Liver (tissue), 9 donors: ENCODE data around the gene FAM120B. TPM values are rescaled to one million over a fixed set of nuclear protein-coding genes. Genes with fewer than 3 reads are reported as not detected.

Source experiments
- DNase-seq: peaks from one replicate; pipeline ENCODE4 v3.0.0-alpha.2; 2017; ENCODE audit warnings: low spot score
- H3K27ac ChIP-seq, 2 donors: one replicate each; pipeline ENCODE4 v1.7.0; 2013; ENCODE audit warnings: inconsistent platforms in 2 of 2, low read length in 2 of 2, control low read depth in 1 of 2, low read depth in 1 of 2, mild to moderate bottlenecking in 1 of 2
- H3K27me3 ChIP-seq, 4 donors: one replicate each; pipeline versions ENCODE4 v1.6.1 to v1.7.0; 2013; ENCODE audit warnings: low read length in 3 of 4, inconsistent platforms in 1 of 4, mild to moderate bottlenecking in 1 of 4, moderate library complexity in 1 of 4; ENCODE audit not compliant: control insufficient read depth in 4 of 4, insufficient read depth in 4 of 4
- H3K36me3 ChIP-seq, 4 donors: one replicate each; pipeline versions ENCODE4 v1.6.1 to v1.7.0; 2013; ENCODE audit warnings: low read length in 3 of 4, mild to moderate bottlenecking in 3 of 4, low read depth in 1 of 4, moderate library complexity in 1 of 4; ENCODE audit not compliant: control insufficient read depth in 4 of 4, insufficient read depth in 3 of 4
- H3K4me1 ChIP-seq, 4 donors: one replicate each; pipeline versions ENCODE4 v1.6.1 to v1.7.0; 2013; ENCODE audit warnings: low read length in 3 of 4, mild to moderate bottlenecking in 3 of 4, moderate library complexity in 1 of 4; ENCODE audit not compliant: control insufficient read depth in 4 of 4, insufficient read depth in 4 of 4
- H3K4me3 ChIP-seq, 3 donors: one replicate each; pipeline versions ENCODE4 v1.6.1 to v1.7.0; 2013; ENCODE audit warnings: low read length in 3 of 3, control low read depth in 1 of 3, low read depth in 1 of 3, mild to moderate bottlenecking in 1 of 3
- H3K9ac ChIP-seq, 2 donors: one replicate each; pipeline ENCODE4 v1.7.0; 2013; ENCODE audit warnings: low read length in 2 of 2, mild to moderate bottlenecking in 2 of 2, moderate library complexity in 2 of 2, control low read depth in 1 of 2, low read depth in 1 of 2
- H3K9me3 ChIP-seq, 4 donors: one replicate each; pipeline versions ENCODE4 v1.6.1 to v1.7.0; 2013; ENCODE audit warnings: low read length in 3 of 4; ENCODE audit not compliant: control insufficient read depth in 4 of 4
- FOXA1 ChIP-seq: IDR thresholded peaks from 2 replicates; pipeline ENCODE4 v1.6.1; 2016; ENCODE audit warnings: antibody characterized with exemption
- FOXA2 ChIP-seq: IDR thresholded peaks from 2 replicates; pipeline ENCODE4 v1.6.1; 2016; ENCODE audit warnings: antibody characterized with exemption
- GABPA ChIP-seq, 2 donors: IDR thresholded peaks in 1 of 2; conservative IDR thresholded peaks in 1 of 2; 2 replicates each; pipeline ENCODE4 v1.6.1; 2016; ENCODE audit warnings: antibody characterized with exemption in 2 of 2, mild to moderate bottlenecking in 1 of 2, moderate library complexity in 1 of 2
- HNF4A ChIP-seq, 2 donors: conservative IDR thresholded peaks; 2 replicates each; pipeline ENCODE4 v1.6.1; 2016; ENCODE audit warnings: antibody characterized with exemption in 2 of 2, mild to moderate bottlenecking in 2 of 2
- JUND ChIP-seq, 2 donors: IDR thresholded peaks; 2 replicates each; pipeline ENCODE4 v1.6.1; 2016; ENCODE audit warnings: antibody characterized with exemption in 2 of 2
- NR2F2 ChIP-seq: IDR thresholded peaks from 2 replicates; pipeline ENCODE4 v1.6.1; 2016; ENCODE audit warnings: antibody characterized with exemption
- RAD21 ChIP-seq, 2 donors: IDR thresholded peaks; 2 replicates each; pipeline ENCODE4 v1.6.1; 2016; ENCODE audit warnings: antibody characterized with exemption in 2 of 2, mild to moderate bottlenecking in 2 of 2
- SP1 ChIP-seq: IDR thresholded peaks from 2 replicates; pipeline ENCODE4 v1.6.1; 2018; ENCODE audit warnings: antibody characterized with exemption, mild to moderate bottlenecking
- TAF1 ChIP-seq: conservative IDR thresholded peaks from 2 replicates; pipeline ENCODE4 v1.6.1; 2016; ENCODE audit warnings: antibody characterized with exemption, mild to moderate bottlenecking
- YY1 ChIP-seq: IDR thresholded peaks from 2 replicates; pipeline ENCODE4 v1.6.1; 2016; ENCODE audit warnings: antibody characterized with exemption, mild to moderate bottlenecking
- WGBS: extraction: QIAGEN DNeasy Blood & Tissue Kit; methylation state at CpG from one replicate; pipeline ENCODE4 v1.1.7; 2013; 5-methylcytosine and 5-hydroxymethylcytosine counted together
- polyA plus RNA-seq, 2 donors: library from polyadenylated mRNA; stranded (reverse) in 1 of 2; unstranded in 1 of 2; fragments of 200-250 nt in 1 of 2; fragments of >200 nt in 1 of 2; fragmentation: Nextera tagmentation in 1 of 2; extraction: Ambion mirVana in 1 of 2; gene quantifications; one replicate each; pipeline versions ENCODE4 v1.2.1 to v1.2.3, GENCODE V29; 2013 to 2015
- total RNA-seq, 2 donors: library from RNA; depleted of rRNA; stranded (reverse); fragments of >200 nt; gene quantifications; one replicate each; pipeline ENCODE4 v1.2.3, GENCODE V29; 2014
- TF ChIP-seq, protein P1 (sequence below): IDR thresholded peaks from 2 replicates; pipeline ENCODE4 v1.6.1; 2016; ENCODE audit warnings: antibody characterized with exemption
- TF ChIP-seq, protein P2 (sequence below): IDR thresholded peaks from 2 replicates; pipeline ENCODE4 v1.6.1; 2016; ENCODE audit warnings: antibody characterized with exemption
- TF ChIP-seq, protein P3 (sequence below): IDR thresholded peaks from 2 replicates; pipeline ENCODE4 v1.6.1; 2016; ENCODE audit warnings: antibody characterized with exemption, mild to moderate bottlenecking
- TF ChIP-seq, protein P4 (sequence below): IDR thresholded peaks from 2 replicates; pipeline ENCODE4 v1.6.1; 2016; ENCODE audit warnings: antibody characterized with exemption
- donor health status: healthy.
- donor health status: healthy.
- donor health status: healthy.
- donor health status: healthy.
- donor health status: healthy.

The FAM120B gene
- total and polyA plus RNA-seq, 4 donors = 6.0 to 11.1 (median 9.1) TPM

DNA sequence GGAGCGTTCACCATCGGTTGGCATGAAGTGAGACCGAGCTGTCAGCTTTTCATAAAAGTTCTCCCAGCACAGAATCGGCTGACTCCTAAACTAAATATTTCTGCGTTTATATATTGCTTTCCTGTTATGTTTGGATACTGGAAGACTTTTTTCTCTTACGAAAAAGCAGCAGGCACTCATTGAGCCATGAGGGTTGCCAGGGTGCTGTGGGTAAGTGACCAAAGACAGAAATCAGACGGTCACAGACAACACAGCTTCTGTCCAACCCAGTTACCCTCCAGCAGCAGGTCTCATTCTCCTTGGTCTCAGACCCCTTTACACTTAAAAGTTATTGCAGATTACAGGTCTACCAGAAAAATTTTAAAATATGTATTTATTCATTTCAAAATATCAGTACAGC, 113.7 kb downstream of the FAM120B start:
- H3K4me3 ChIP-seq = no peak overlapping the region
- no peak for DNase-seq
- H3K36me3 ChIP-seq = no peaks in the 10 kb centered on the region
- no peaks in the 10 kb centered on the region for H3K4me1 ChIP-seq
- H3K9ac ChIP-seq = no peak overlapping the region
- no peaks in the 10 kb centered on the region for H3K27me3 ChIP-seq
- H3K27ac ChIP-seq = no peak overlapping the region
- WGBS = 66% methylated on average over 7 of the region's 7 CpGs
- TF ChIP-seq, protein P1, sequence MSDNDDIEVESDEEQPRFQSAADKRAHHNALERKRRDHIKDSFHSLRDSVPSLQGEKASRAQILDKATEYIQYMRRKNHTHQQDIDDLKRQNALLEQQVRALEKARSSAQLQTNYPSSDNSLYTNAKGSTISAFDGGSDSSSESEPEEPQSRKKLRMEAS = no peak
- TF ChIP-seq GABPA (IDR thresholded peaks at IDR 0.05 in 1 of 2, conservative IDR thresholded peaks at IDR 0.05 in 1 of 2) (no peak), HNF4A (conservative IDR thresholded peaks at IDR 0.05) (no peak), FOXA1 (no peak), YY1 (no peak)
- TF ChIP-seq, protein P2, sequence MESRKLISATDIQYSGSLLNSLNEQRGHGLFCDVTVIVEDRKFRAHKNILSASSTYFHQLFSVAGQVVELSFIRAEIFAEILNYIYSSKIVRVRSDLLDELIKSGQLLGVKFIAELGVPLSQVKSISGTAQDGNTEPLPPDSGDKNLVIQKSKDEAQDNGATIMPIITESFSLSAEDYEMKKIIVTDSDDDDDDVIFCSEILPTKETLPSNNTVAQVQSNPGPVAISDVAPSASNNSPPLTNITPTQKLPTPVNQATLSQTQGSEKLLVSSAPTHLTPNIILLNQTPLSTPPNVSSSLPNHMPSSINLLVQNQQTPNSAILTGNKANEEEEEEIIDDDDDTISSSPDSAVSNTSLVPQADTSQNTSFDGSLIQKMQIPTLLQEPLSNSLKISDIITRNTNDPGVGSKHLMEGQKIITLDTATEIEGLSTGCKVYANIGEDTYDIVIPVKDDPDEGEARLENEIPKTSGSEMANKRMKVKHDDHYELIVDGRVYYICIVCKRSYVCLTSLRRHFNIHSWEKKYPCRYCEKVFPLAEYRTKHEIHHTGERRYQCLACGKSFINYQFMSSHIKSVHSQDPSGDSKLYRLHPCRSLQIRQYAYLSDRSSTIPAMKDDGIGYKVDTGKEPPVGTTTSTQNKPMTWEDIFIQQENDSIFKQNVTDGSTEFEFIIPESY = no peak
- no peaks in the 10 kb centered on the region for H3K9me3 ChIP-seq

DNA sequence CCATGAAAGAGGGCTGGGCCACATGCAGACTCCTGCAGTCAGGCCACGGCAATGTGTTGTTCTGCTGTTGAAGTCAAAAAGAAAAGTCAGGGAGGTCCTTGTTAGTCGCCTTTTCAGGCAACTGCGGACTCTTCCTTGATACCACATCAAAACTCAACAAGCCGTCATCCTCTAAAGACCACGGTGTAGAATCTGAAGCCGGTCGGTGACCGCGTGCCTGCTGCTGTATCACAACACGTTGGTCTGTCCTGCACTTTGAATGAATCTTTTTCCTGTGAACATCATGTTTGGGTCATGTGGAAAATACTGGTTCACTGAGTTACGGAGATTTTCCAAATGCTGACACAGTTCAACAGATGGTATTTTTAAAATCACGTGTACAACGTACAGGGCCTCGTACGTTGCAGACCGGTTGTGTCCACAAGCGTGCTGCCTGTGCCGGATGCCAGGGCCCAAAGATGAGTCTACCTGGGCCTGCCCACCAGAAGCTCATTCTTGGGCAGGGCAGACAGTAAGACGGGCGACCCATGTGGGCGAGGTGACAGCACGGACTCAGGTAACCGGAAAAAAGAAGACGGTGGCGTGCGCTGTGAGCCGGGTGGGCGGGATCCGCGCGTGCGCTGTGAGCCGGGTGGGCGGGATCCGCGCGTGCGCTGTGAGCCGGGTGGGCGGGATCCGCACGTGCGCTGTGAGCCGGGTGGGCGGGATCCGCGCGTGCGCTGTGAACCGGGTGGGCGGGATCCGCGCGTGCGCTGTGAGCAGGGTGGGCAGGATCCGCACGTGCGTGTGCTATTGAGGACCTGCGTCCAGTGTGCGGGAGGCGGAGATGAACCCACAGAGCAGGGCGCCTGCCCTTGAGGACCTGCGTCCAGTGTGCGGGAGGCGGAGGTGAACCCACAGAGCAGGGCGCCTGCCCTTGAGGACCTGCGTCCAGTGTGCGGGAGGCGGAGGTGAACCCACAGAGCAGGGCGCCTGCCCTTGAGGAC, 114.5 kb downstream of the FAM120B start:
- H3K36me3 ChIP-seq = no peaks in the 10 kb centered on the region
- H3K9ac ChIP-seq = no peak overlapping the region
- no peak for DNase-seq
- H3K4me1 ChIP-seq = no peaks in the 10 kb centered on the region
- TF ChIP-seq, protein P2 = no peak
- no peak for TF ChIP-seq TAF1
- TF ChIP-seq, protein P3, sequence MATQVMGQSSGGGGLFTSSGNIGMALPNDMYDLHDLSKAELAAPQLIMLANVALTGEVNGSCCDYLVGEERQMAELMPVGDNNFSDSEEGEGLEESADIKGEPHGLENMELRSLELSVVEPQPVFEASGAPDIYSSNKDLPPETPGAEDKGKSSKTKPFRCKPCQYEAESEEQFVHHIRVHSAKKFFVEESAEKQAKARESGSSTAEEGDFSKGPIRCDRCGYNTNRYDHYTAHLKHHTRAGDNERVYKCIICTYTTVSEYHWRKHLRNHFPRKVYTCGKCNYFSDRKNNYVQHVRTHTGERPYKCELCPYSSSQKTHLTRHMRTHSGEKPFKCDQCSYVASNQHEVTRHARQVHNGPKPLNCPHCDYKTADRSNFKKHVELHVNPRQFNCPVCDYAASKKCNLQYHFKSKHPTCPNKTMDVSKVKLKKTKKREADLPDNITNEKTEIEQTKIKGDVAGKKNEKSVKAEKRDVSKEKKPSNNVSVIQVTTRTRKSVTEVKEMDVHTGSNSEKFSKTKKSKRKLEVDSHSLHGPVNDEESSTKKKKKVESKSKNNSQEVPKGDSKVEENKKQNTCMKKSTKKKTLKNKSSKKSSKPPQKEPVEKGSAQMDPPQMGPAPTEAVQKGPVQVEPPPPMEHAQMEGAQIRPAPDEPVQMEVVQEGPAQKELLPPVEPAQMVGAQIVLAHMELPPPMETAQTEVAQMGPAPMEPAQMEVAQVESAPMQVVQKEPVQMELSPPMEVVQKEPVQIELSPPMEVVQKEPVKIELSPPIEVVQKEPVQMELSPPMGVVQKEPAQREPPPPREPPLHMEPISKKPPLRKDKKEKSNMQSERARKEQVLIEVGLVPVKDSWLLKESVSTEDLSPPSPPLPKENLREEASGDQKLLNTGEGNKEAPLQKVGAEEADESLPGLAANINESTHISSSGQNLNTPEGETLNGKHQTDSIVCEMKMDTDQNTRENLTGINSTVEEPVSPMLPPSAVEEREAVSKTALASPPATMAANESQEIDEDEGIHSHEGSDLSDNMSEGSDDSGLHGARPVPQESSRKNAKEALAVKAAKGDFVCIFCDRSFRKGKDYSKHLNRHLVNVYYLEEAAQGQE = no peak
- TF ChIP-seq GABPA (IDR thresholded peaks at IDR 0.05 in 1 of 2, conservative IDR thresholded peaks at IDR 0.05 in 1 of 2) = no peak
- no peak for TF ChIP-seq NR2F2
- TF ChIP-seq RAD21 (IDR thresholded peaks at IDR 0.05) = no peak
- TF ChIP-seq, protein P4, sequence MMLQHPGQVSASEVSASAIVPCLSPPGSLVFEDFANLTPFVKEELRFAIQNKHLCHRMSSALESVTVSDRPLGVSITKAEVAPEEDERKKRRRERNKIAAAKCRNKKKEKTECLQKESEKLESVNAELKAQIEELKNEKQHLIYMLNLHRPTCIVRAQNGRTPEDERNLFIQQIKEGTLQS = no peak
- TF ChIP-seq, protein P1 = no peak
- no peak for TF ChIP-seq HNF4A (conservative IDR thresholded peaks at IDR 0.05)
- no peak for TF ChIP-seq FOXA2
- TF ChIP-seq YY1 = no peak
- no peak for TF ChIP-seq SP1
- no peak for TF ChIP-seq JUND (IDR thresholded peaks at IDR 0.05)
- peaks cover 0 to 4% (median 0%) of the 10 kb centered on the region in 4 donors for H3K27me3 ChIP-seq
- H3K4me3 ChIP-seq = no peak overlapping the region
- H3K27ac ChIP-seq = no peak overlapping the region
- WGBS = 82% methylated on average over 70 of the region's 70 CpGs
- H3K9me3 ChIP-seq = no peaks in the 10 kb centered on the region
